IMR-90 (cell line): ENCODE data around the gene TFIP11.

Experiments used
- CTCF ChIP-seq: conservative IDR thresholded peaks from 2 replicates; pipeline ENCODE4 v1.5.1; 2012; ENCODE audit warnings: mild to moderate bottlenecking, low read depth, low read length, improper control_type of control experiment
- MXI1 ChIP-seq: IDR thresholded peaks from 2 replicates; pipeline ENCODE4 v1.6.1; 2012; ENCODE audit warnings: low read depth, mild to moderate bottlenecking, low read length, moderate library complexity, borderline replicate concordance
- RFX5 ChIP-seq: IDR thresholded peaks from 2 replicates; pipeline ENCODE4 v1.8.0; 2012; ENCODE audit warnings: low read depth, mild to moderate bottlenecking, low read length, moderate library complexity

- TF ChIP-seq RFX5 = no peak
- TF ChIP-seq MXI1 = no peak
- no peak for TF ChIP-seq CTCF
Observed at GRCh38 chr22:26463688-26464087, 48.6 kb downstream of the TFIP11 start.
